Measurements from ENCODE around the gene MIS18A.
A peak's percentile ranks its signal among the peaks of the same experiment; 100 is the strongest.

Gene MIS18A

DNA sequence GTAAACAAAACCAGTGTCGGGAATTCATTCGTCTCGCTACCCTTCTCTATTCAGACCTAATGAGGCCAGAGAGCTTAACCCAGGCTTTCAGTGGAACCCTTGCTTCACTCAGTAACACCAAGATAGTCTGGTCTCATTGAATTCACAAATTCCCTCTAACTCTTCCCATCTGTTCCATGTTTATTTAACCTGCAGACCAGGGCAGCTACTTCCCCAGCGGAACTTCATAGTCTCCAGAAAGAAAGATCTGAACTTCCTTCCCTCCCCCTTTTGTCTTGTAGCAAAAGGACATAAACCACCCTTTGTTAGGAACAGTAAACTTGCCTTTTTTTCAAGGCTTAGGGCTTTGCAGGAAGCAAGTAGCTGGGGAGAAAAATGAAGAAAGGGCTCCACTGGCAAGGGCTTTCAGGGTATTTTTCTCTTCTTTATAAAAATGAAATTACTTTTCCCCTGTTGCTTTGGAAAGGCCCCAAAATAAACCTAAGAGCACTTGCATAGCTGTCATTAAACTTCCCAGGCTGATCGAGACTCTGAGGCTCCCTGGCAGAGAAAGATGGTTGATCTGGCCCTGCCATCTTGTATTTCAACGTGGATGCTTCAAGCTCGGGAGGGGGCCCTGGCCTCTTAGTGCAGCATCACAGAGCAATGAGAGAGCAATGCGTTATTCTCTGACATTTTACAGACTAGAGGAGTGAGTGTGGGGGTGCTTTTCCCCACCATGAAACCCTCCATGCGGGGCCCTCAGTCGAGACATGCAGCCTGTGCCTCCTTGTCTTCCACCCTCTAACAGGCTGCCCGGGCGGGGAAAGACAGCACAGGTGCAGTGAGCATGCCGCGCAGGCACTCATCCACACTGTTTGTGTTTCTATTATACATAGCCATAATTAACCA lies 30.0 kb downstream of the MIS18A start:
- Mint-ChIP-seq H3K9me3 (peaks cover 6% of the 10 kb centered on the region), H3K4me3 (no peak overlapping the region), H3K4me1 (no peaks in the 10 kb centered on the region), H3K27ac (no peak overlapping the region), H3K36me3 (no peaks in the 10 kb centered on the region)
- DNase-seq (ENCODE audit: low spot score in 2 of 2), result peak in 1 of 2 donors; percentile 22
- no peak for ATAC-seq

GRCh38 chr21:32246571-32247140 lies 32.2 kb downstream of the MIS18A start:
- DNase-seq (ENCODE audit: low spot score in 2 of 2), result peak in 1 of 2 donors; percentile 6
- no peak for ATAC-seq
- Mint-ChIP-seq H3K4me1 (no peaks in the 10 kb centered on the region), H3K36me3 (no peaks in the 10 kb centered on the region), H3K4me3 (no peak overlapping the region), H3K9me3 (peaks cover 6% of the 10 kb centered on the region), H3K27ac (no peak overlapping the region)

DNA sequence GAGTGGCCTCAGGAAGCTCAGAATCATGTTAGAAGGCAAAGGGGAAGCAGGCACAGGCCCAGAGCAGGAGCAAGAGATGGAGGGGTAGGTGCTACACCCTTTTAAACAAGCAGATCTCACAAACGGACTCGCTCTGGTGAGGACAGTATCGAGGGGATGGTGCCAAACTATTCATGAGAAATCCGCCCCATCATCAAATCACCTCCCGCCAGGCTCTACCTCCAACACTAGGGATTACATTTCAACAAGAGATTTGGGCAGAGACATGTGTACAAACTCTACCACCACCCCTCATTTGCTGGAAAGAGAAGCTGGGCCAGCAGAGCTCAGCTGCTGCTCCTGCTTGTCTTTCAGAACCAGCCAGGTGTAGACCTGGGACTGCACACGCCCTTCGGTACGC lies 32.9 kb downstream of the MIS18A start:
- ATAC-seq (no peak), DNase-seq (ENCODE audit: low spot score in 2 of 2) (no peak)
- Mint-ChIP-seq H3K36me3 (no peaks in the 10 kb centered on the region), H3K4me1 (peaks cover 6% of the 10 kb centered on the region), H3K4me3 (no peak overlapping the region), H3K27ac (no peak overlapping the region), H3K9me3 (peaks cover under 1% of the 10 kb centered on the region)

DNA sequence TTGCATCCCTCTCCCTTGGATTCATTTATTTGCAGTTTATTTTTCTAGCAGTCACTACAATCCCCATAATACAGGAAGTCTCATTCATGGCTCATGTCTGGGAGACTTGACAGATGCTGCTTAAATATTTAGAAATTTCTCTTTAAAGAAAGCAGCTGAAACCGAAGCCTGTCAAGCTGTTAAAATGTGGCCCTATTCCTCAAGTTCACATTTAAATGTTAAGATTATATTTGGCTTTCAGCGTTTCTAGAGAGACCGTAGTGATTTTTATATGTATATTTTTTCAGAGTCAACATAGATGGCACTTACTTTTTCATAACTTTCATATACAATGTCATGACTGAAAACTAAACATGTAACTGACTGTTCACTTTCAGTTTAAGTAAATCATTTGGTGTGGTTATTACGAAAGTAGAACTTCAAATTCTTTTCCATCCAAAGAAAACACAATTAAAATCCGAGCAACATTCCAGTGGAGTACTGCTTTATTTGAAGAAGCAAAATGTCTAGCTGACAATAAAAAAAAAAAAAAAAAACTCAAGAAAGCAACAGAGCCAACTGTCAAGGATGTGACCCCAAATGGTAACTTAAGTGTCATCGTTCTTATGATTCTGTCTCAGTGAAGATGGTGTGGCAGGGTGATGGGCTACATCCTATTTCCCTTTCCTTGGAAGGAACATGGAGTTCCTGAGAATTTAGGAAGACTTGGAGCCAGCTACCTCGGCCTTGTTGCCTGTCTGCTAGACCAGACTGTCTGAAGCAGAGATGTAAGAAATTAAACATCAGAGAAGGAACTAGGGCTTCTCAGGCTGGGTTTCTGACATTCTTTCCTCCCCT lies 37.8 kb downstream of the MIS18A start:
- ATAC-seq (peak; percentile 79), DNase-seq (ENCODE audit: low spot score in 2 of 2) (peak in 1 of 2 donors; percentile 45)
- H3K4me1 Mint-ChIP-seq, result peaks cover 12% of the 10 kb centered on the region
- H3K9me3 Mint-ChIP-seq, result no peaks in the 10 kb centered on the region
- no peak overlapping the region for H3K27ac Mint-ChIP-seq
- no peaks in the 10 kb centered on the region for H3K36me3 Mint-ChIP-seq
- peak overlapping the region; percentile 22 for H3K4me3 Mint-ChIP-seq

GRCh38 chr21:32239551-32239950 lies 39.3 kb downstream of the MIS18A start:
- no peak for ATAC-seq
- peak in 1 of 2 donors; percentile 12 for DNase-seq (ENCODE audit: low spot score in 2 of 2)
- H3K9me3 Mint-ChIP-seq, result no peaks in the 10 kb centered on the region
- peaks cover 12% of the 10 kb centered on the region for H3K4me1 Mint-ChIP-seq
- H3K4me3 Mint-ChIP-seq, result no peak overlapping the region
- no peak overlapping the region for H3K27ac Mint-ChIP-seq
- H3K36me3 Mint-ChIP-seq, result no peaks in the 10 kb centered on the region

GRCh38 chr21:32238063-32238462 lies 40.8 kb downstream of the MIS18A start:
- Mint-ChIP-seq H3K27ac (no peak overlapping the region), H3K4me1 (peaks cover 12% of the 10 kb centered on the region), H3K4me3 (no peak overlapping the region), H3K9me3 (no peaks in the 10 kb centered on the region), H3K36me3 (no peaks in the 10 kb centered on the region)
- ATAC-seq (no peak), DNase-seq (ENCODE audit: low spot score in 2 of 2) (peak in 1 of 2 donors; percentile 22)

DNA sequence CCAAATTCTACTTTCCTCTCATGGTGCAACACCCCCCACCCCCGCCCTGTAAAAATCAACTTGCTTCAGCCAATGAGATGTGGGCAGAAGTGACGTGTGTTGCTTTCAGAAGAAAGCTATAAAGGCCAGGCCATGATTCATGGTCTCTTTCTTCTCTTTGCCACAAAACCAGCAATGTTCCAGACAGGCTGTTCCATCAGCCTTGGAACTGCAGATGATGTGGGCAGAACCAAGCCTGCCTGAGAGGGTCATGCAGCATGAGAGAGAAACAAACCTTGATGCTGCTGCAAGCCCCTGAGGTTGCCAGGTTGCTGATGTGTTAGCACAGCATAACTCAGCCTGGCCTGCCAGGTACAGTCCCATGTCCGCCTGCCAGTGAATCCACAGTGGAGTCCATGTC lies 41.8 kb downstream of the MIS18A start:
- ATAC-seq (peak; percentile 51), DNase-seq (ENCODE audit: low spot score in 2 of 2) (no peak)
- peaks cover 12% of the 10 kb centered on the region for H3K4me1 Mint-ChIP-seq

GRCh38 chr21:32233722-32234301 lies 45.0 kb downstream of the MIS18A start:
- Mint-ChIP-seq H3K4me3 (no peak overlapping the region), H3K9me3 (no peaks in the 10 kb centered on the region), H3K36me3 (no peaks in the 10 kb centered on the region), H3K4me1 (no peaks in the 10 kb centered on the region), H3K27ac (no peak overlapping the region)
- no peak for ATAC-seq
- no peak for DNase-seq (ENCODE audit: low spot score in 2 of 2)

More for the DNA sequence above, 41.8 kb downstream of the MIS18A start:
- no peak overlapping the region for H3K27ac Mint-ChIP-seq
- H3K4me3 Mint-ChIP-seq, result no peak overlapping the region
- H3K9me3 Mint-ChIP-seq, result no peaks in the 10 kb centered on the region
- H3K36me3 Mint-ChIP-seq, result no peaks in the 10 kb centered on the region

- no peaks in the 10 kb centered on the region for H3K4me1 Mint-ChIP-seq
- no peak for DNase-seq (ENCODE audit: low spot score in 2 of 2)
- no peak overlapping the region for H3K4me3 Mint-ChIP-seq
- no peak for ATAC-seq
- H3K27ac Mint-ChIP-seq, result no peak overlapping the region
- H3K9me3 Mint-ChIP-seq, result no peaks in the 10 kb centered on the region
- no peaks in the 10 kb centered on the region for H3K36me3 Mint-ChIP-seq
Measured at GRCh38 chr21:32233055-32233546, 45.7 kb downstream of the MIS18A start.

DNA sequence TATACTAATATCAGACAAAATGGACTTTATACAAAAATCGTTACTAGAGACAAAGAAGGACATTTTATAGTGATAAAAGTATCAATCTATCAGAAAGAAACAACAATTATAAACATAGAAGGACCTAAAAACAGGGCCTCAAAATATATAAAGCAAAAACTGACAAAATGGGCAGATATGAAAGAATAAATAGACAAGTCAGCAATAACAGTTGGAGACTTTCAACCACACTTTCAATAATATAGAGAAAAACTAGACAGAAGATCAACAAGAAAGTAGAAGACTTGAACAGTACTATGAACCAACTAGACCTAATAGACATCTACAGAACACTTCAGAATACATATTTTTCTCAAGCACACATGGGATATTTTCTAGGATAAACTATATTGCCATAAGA lies 52.4 kb downstream of the MIS18A start:
- no peak for ATAC-seq
- Mint-ChIP-seq H3K9me3 (peaks cover 10% of the 10 kb centered on the region), H3K4me3 (no peak overlapping the region), H3K36me3 (no peaks in the 10 kb centered on the region), H3K4me1 (no peaks in the 10 kb centered on the region), H3K27ac (no peak overlapping the region)
- DNase-seq (ENCODE audit: low spot score in 2 of 2), result no peak

Measured in stimulated activated effector memory CD8-positive, alpha-beta T cell treated with anti-CD3 and anti-CD28 coated beads, Interleukin-12 subunit alpha, Interleukin-12 subunit beta, amount 100 ng/mL, for 72 hours (primary cell).